Measurements from ENCODE around the gene SNX9.

The SNX9 gene

DNA sequence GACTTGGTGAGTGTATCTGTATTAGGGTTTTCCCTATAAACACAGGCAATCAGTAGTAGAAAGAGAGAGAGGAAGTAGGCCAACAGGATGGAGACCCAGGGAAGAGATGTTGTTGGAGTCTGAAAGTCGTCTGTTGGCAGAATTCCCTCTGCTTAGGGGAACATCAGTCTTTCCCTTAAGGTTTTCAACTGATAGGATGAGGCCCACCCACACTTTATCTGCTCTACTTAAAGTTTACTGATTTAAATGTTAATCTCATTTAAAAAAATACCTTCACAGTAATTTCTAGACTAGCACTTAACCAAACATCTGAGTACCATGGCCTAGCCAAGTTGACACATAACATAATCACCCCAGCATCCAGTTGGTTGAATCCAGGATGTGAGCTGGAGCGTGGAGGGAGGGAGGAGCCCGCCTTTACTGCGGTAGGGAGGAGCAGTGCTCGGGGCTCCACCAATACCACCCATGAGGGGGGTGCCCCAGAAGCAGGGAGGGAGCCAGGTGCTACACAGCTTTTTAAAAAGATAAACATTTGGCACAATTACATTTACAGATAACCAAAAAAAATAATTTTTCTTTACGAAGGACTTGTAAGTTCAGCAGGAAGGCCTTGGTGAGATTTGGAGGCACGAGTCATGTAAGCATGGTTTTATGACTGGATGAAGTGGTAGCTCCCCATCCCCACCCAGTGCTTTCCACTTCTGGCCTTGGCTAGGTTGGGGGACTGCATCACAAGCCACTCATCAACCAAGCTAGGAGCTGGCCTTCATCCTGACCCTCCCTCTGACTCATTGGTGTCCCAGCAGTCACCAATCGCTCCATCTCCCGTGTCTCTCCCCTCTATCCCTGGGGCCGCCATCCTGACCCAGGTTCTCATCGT, 18.4 kb upstream of the SNX9 start:
- no peak for DNase-seq

DNA sequence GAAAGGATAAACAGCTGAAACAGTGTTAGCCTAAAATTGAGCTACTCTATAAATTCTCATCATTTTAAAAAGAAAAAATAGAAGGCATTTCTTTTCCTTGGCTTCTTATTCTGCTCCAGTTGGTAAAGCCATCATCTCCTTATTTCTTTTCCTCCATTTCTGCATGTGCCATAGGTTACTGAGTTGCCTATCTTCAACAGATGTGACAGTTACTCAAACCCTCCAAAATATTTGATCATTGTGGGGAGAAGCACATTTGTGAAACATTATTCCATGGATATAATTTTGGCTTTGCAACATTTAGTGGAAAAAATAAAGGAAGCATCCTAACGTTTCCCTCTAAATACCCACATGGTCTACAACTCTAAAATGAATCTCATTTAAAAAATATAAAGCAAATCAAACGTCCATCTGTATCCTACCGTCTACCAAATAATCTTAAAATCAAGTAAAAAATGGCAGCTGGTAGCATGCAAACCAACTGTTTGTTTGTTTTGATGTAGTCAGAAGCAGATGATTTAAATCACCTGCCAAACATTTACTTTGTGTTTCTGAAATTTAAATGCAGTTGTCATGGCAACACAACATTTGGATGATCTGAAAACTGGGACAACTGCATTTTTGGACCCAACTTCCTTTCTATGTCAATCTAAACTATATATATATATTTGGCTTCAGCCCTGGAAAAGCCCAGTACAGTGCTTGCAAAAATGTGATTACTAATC, 16.8 kb upstream of the SNX9 start:
- no peak for DNase-seq

DNA sequence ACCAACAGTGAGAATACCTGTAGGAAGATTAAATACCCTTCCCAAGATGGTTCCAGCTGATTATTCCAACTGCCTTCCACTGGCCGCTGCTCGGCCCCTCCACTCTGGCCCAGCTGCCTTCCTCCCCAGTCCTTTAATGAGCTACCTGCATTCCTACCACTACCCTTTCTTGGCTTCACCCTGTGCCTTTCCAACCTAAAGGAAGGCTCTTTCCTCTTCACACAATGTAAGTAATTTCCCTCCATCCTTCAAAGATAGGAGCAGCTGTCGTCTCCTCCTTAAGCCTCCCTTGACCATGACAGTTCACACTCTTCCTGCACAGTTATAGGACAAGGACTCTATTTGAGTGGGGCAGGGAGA, 16.2 kb upstream of the SNX9 start:
- DNase-seq, result no peak

DNA sequence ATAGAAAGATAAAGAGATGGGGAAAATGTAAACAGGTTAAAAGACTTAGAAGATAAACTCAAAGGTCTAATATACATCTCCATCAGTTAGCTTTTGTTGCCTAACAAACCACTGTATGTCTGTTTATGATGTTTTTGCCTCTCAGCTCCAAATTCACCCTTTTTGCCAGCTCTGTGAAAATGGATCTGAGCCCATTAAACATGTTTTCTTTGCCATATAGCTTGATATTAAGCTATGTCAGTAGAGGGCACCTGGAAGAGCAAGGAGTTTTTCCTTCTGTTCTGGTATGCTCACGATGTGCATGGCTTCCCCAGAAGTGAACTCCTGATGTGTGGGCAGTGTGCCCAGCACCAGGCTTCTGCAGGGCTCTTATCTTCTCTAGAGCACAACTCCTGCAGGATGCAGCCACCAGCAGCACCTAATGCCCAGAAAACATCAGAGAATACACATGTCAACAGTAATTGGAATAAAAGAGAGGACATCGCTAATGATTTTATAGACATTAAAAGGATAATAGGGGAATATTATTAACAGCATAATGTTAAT, 14.6 kb upstream of the SNX9 start:
- DNase-seq, result no peak

DNA sequence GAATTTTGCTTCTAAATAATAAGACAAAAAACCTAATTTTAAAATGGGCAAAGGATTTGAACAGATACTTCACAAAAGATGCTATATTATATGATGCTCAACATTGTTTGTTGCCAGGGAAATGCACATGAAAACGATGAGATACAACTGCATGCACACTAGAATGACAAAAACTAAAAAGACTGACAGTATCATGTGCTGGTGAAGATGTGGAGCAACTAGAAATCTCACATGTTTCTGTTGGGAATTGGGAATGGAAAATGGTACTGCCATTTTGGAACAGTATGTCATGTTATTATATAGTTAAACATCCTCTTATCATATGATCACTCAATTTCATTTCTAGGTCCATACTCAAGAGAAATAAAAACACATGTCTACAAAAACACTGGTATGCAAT, 13.4 kb upstream of the SNX9 start:
- DNase-seq, result no peak

DNA sequence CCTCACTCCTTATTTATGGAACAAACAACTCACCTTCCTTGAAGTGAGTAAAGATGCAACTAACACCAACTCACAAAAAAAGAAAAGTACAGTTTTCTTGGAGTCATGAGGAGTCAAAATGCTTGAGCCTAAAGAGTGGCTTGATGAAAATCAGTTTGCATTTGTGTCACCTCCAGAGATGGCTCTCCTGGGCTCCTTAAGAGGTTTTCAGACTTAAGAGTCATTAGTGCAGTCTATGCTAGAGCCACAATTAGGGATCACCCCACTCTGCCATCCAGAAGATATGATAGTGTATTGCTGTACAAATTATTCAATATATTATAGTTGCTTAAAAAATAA, 11.9 kb upstream of the SNX9 start:
- no peak for DNase-seq

DNA sequence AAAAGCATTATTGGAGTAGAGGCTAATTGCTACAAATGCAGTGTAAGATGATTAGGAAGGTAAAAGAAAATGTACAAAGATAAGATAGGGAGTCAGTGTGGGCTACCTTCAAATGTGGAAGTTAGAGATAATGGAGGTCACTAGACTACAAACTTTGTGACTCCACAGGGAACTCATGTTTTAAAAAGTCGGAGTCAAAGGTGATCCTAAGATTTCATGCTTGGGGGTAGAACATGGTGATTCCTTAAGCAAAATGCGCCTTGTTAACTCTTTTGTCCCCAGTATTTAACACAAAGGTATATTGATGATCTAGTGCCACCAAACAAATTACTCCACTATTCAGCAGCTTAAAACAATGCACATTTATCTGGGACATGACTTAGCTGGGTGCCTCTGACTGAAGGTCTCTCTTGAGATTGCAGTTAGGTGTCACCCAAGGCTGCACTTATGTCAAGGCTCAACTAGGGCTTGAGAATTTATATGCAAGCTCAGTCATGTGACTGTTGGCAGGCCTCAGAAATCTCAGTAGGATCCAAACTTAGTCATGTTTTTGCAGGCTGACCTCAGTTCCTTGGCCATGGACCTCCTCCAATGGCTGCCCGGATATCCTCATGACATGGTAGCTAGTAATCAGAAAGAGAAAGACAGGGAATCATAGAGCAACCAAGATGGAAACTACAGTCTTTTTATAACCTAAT, 11.4 kb upstream of the SNX9 start:
- no peak for DNase-seq

DNA sequence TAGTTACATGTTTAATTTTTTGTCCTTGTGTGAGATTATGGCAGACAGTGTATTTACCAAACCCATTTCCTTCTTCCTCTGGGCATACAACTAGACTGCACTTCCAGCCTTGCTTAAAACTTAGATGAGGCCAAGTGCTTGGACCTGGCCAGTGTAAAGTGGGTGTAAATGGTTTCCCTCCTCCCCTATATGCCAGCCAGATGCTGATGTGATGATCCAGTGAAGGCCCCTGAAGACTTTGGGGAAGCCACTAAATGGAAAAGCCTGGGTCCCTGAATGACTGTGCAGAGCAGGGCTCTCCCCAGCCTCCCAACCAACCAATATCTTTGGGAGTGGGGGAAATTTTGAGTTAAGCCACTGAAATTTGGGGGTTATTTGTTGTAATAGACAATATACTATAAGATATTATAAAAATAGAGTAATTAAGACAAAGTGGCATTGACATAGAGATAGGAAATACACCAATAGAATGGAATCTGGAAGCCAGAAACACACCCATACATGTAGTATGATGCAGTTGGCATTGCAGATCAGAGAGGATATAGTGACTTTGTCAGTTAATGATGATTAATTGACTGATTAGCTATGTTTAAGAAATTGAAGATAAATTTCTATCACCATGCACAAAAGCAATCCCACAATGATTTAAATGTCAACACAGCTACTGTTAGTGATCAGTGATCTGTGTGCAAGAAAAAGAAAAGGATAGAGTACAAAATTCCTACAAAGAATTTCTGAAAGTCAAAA, 10.4 kb upstream of the SNX9 start:
- no peak for DNase-seq

DNA sequence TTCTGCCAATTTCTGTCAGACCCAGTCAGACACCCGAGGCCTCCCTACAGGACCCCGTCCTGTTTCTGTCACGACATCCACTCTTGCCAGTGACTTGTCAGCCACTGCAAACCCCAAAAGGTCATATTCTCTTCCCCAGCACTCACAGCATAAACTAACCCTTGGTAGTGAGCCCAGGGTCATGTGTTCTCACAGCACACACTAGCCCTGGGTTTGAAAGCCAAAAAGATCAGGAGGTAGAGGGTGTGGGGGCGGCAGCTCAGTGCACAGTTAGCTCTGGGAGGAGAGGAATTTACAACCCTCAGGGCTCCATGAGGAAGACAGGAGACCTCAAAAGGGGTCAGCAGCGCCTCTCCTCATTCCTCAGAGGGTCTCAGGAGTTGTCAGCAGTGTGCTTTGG, 9.9 kb upstream of the SNX9 start:
- DNase-seq, result no peak

DNA sequence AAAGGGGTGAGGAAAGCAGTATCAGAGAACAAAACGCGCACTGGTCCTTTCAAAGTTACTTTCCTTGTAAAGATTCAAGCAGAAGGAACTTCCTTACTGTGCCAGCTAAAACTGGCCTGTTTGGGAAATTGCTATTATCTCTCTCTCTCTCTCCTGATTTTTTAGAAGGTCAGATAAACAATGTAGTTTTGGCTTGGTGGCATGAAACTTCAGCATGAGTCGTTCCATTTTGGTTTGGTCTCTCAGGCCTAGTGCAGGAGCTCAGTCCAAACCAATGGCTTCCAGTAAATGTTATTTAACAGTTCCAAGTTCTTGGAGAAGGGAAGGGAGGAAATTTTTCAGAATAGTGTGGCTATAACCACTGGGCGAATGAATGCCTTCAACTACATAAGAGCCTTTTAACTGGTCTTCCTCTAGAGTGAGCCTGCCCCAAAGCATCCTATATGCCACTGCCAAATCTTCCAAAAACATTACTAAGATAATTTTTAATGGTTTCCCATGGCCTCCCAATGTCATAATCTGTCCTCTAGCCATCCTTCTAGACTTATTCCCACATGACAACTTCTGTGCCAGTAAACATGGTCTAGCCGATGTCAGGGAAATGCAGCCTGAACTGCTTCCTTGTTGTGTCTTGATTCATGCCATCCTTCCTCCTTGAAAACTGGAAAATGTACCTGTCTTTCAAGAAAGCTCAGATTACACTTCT, 9.1 kb upstream of the SNX9 start:
- DNase-seq, result no peak

DNA sequence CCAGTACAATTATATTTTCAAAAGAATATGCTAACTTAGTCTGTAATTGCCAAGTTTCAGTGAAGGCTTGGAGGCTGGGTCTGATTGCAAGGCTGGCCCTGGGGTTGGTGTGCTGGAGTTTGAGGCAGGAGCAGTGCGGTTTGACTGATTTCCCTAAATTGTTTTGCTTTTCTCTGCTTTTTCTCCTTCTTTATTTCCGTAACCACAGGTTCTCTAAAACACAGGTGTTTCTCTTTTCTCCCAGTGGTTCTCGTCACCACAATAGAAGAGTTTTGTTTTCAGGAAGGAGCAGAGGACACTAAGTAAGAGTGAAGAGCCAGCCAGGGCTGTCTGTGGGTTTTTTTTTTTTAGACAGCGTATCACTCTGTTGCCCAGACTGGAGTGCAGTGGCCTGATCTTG, 8.2 kb upstream of the SNX9 start:
- DNase-seq, result no peak

DNA sequence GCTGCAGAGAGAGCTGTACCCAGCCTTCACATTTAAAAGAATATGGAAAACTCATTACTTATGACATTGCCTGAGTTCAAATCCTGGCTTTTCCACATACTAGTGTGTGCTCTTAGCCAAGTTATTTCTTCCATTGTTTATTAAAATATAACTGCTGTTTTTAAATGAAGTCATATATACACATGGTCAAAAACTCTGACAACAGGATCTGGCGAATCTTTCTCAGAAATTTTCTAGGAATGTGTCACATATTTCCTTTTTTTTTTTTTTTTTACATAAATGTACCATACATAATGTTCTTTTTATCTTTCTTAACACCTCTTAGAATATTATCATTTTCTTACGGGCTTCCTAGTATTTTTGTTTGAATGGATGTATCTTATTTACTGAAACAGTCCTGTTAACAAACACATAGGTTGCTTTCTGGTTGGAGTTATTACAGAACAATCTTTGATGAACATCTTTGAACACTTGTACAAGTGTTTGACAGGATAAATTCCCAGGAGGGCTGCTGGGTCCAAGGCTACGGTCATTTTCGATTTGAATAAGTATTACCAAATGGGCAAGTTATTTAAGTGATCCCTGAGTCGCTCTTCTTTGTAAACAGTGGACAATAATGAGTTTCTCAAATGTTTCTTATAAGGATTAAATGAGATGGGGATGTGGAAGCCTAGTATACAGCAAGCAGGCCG, 1.6 kb upstream of the SNX9 start:
- no peak for DNase-seq

DNA sequence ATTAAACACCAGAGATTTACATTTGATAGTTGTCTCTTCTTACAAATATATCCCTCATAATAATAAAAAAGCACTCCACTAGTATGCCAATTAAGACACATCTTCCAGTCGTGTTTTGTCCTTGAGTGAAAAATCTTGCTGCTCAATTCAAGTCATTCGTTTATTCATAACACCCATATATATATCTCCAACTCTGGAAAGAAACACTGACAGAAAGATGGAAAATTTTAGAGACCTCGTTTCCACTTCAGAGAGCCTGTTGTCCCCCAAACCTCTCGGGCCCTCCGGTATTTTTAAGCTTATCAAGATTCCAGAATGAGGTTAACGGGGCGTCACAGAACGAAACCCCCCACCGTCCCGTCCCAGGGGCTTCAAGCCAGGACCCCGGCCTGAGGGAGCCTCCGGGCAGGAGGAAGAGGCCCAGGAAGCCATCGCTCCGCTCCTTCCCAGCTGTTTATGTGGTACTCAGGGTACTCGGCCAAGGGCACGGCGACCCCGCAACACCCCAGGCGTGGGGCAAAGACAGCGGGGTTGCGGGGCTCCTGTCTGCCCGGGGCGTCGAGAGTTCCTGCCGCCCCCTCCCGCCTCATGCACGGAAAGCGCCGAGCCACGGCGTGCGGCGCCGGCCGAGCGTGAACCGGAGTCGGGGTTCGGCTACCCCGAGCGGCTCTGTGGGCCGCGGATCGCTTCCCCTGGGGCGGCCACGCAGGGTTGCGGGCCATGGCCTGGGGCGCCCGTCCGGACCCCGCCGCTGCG, 623 bp upstream of the SNX9 start:
- peak; percentile 37 for DNase-seq

DNA sequence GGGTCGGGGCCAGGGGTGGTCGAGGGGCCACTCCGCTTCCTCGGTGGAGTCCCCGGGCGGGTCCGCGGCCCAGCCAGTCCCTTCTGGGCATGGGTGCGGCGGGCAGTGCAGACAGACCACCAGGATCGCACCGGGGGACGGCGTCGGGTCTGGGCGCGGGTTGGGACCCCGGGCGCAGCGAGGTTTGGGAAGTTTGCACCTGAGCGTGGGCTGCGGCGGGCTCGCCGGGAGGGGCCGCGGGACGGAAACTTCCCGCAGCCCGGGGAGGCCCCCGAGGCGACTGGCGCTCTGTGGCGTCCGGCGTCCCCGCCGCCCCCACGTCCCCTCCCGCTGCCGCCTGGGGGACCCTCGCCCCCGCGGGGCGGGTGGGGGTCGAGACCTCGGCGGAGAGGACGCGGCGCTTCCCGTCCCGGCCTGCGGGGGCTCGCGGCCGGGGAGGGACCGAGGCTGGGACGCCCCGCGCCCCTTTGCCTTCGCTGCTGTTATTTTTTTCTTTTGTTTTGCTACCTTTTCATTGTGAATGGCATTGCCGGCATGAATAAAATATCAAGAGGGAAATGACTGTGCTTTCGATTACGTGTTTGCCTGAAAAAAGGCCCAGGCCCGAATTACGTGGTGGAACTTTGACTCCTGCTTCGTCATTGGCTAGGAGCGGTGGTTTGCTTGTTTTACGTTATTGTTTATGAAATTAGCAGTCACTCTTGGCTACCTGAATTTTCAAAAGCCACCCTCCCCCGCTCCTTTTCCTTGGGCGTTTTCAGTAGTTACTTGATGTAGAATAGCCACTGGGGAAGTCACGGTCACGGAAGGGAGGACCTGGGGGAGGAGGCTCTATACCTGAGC, 703 bp downstream of the SNX9 start:
- peak; percentile 80 for DNase-seq

DNA sequence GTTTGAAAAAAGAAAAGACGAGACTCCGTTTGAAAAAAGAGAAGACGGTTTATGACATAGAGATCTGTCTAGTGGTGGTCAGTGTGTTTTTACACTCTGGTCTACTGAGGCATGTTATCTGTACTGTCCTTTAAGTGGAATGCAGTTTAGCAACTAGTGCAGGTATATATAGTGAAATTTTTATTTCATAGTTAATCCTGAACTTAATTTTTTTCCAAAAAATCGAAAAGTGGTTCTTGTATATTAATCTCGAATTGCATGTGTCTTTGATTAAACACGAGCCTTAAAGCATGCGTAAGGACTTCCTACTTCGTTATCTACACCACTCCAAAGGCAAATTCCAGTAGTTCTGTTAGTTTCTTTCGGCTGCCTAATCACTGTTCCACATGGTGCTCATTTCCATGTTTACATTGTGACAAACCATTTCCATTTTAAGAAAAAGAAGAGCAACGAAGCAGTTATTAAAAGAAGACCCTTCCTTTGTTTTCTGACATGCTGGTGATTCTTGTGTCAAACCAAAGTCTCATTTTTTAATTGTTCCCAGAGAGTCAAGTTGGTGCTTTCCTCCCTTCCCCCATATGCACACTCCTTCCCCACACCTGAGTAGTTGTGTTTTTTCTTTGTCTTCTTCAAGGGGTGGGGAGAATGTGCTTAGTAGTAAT, 2.3 kb downstream of the SNX9 start:
- DNase-seq, result no peak

DNA sequence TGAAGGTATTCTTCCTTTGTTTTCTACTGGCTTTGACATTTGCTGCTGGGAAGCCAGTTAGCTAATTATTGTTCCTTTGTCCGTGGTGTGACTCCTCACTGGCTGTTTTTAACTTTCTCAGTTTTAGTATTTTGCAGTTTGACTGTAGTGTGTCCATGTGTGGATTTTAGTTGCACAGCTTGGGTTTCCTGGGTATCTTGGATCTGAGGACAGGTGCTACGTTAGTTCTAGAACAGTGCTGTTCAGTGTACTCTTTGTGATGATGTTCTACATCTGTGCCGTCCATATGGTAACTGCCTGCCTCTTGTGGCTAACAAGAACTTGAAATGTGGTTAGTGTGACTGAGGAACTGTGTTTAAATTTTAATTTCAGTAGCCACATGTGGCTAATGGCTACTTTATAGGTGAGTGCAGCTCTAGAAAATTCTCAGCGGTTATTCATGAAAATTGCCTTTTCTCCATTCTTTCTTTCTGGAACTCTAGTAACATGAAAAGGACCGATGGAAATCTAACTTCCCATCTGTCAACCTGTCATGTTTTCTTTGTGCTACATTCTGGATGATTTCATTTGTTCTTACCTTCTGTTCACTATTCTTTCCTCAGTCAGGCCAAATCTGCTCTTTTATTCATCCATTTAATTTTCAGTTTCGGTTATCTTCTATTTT, 7.4 kb downstream of the SNX9 start:
- no peak for DNase-seq

DNA sequence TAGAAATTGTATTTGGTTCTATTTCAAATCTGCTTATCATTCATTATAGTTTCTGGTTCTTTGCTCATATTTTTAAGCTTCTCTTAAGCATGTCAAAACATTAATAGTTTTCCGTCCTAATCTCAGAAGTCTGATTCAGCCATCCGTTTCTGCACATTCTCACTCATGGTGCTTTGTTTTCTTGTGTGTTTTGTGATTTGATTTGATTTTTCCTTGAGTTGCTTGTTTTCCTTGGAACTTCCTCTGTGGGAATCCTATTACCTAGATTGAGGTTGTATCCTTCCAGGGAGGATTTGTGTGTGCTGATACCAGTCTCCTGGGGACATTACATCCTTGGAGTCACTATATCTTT, 7.9 kb downstream of the SNX9 start:
- DNase-seq, result no peak

DNA sequence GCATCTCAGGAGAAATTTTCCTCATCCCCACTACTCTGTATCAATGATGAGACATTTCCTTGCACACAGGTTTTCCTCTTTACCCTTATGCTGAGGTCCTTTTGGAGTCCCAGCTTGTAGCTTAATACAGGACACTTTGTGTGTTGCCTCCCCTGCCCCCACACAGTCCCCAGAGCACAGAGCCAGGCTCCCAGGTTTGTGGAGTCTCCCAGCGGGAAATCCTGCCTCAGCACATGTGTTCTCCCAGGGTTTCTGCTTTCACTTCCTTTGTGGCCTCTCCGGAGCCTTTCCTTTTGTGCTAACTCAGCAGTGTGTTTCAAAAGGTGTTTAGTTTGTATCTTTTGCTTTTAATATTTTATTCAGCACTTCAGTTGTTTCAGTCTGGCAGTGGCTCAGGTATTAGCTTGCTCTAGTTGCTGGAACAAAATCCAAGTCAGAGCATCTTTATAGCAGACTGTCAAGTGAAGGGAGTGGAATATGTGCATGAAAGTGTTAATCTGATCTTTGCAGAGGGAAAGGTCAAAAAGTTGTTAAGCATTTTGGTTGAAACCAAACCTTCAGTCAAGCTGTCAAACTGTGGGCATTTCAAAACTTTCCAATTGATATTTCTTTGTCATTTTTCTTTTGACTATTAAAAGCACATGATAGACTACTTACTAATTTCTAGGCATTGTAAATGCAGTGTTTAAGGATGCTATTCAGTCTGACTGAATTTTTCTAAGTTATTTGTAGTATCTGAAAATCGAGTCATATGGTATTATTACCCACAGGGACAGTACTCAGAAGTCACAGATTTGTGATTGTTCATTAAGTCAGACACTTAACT, 8.6 kb downstream of the SNX9 start:
- DNase-seq, result no peak

Measured in CD4-positive, alpha-beta T cell treated with Interleukin-10 for 1 hour (primary cell).